ENCODE results near the gene MACROD2. TPM values are rescaled to one million over a fixed set of nuclear protein-coding genes. Genes with fewer than 3 reads are reported as not detected.
A peak's percentile ranks its signal among the peaks of the same experiment; 100 is the strongest.

The MACROD2 gene
- polyA plus RNA-seq, 2 of the 4 experiments (the other 2 are of a cell fraction): 0.96 to 1.3 TPM

DNA sequence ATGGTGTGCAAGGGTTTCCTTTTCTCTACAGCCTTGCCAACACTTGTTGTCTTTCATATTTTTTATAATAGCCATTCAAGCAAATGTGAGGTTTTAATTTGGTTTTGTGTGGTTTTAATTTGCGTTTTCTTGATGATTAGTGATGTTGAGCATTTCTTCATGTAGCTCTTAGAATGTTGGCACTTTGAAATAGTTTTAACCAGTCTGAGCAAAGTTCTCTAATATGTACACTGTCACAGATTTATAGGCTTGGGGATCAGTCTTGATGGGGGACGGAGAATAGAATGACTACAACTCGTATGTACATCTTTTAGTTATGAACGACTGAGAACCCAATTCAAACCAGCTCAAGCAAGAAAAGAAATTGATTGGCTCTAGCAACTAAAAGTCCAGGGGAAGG lies 1574.8 kb downstream of the MACROD2 start:
- ChIA-PET POLR2A (no interaction called here), CTCF (no interaction called here)
- Histone ChIP-seq H3K4me2 (no peak overlapping the region), H3K4me1 (no peaks in the 10 kb centered on the region), H3K27ac (no peak overlapping the region), H3K4me3 (no peak overlapping the region), H3K9me3 (no peaks in the 10 kb centered on the region)
- DNase-seq (ENCODE audit: low read depth in 1 of 2, low spot score in 1 of 2): no peak
- FAIRE-seq: no peak
- WGBS (ENCODE audit: missing lambda C conversion rate): 30% methylated on average over 4 of the region's 4 CpGs
- ATAC-seq: no peak
- TF ChIP-seq FOXS1 (CRISPR knock-in tag; IDR thresholded peaks at IDR 0.05) (no peak), HEYL (CRISPR knock-in tag; IDR thresholded peaks at IDR 0.05) (no peak), RNF2 (IDR thresholded peaks at IDR 0.05; ENCODE audit: borderline replicate concordance, low read depth) (no peak), RFX5 (IDR thresholded peaks at IDR 0.05) (no peak), KDM1A (IDR thresholded peaks at IDR 0.05; ENCODE audit: low read depth) (no peak), MAZ (IDR thresholded peaks at IDR 0.05; ENCODE audit: borderline replicate concordance, low read depth, low read length) (no peak), POLR2AphosphoS2 (conservative IDR thresholded peaks at IDR 0.05; ENCODE audit: low read length) (no peak)

DNA sequence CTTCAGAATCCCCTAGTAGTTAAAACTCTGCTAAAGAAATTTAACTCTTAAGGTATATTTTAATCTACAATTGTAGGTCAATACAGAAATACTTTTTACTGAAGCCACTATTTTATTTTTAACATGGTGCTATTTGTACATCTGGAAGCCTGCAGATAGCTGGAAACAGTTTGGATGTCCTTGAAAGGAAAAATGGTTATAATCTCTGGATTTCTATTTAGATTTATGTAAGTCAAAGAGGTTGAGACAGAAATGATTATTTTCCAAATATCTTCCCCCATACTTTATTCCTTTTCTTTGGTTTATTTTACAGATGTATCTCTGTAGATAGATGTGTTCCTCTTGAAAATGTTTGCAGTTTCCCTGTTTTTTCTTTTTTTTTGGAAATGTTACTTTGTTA lies 1575.7 kb downstream of the MACROD2 start:
- H3K4me1 ChIP-seq: no peaks in the 10 kb centered on the region
- CTCF ChIA-PET: no interaction called here
- no peak for TF ChIP-seq BHLHE40 (IDR thresholded peaks at IDR 0.05; ENCODE audit: low read depth, low read length)
- TF ChIP-seq NFE2L2 (conservative IDR thresholded peaks at IDR 0.05; ENCODE audit: low read length): no peak
- no peak for TF ChIP-seq ESRRA (IDR thresholded peaks at IDR 0.05; ENCODE audit: borderline replicate concordance, low read length)
- no peak for TF ChIP-seq GATA3 (IDR thresholded peaks at IDR 0.05; ENCODE audit: borderline replicate concordance)
- no peak for TF ChIP-seq KDM5A (IDR thresholded peaks at IDR 0.05)
- no peak for TF ChIP-seq RFX5 (IDR thresholded peaks at IDR 0.05)
- TF ChIP-seq, protein P1, sequence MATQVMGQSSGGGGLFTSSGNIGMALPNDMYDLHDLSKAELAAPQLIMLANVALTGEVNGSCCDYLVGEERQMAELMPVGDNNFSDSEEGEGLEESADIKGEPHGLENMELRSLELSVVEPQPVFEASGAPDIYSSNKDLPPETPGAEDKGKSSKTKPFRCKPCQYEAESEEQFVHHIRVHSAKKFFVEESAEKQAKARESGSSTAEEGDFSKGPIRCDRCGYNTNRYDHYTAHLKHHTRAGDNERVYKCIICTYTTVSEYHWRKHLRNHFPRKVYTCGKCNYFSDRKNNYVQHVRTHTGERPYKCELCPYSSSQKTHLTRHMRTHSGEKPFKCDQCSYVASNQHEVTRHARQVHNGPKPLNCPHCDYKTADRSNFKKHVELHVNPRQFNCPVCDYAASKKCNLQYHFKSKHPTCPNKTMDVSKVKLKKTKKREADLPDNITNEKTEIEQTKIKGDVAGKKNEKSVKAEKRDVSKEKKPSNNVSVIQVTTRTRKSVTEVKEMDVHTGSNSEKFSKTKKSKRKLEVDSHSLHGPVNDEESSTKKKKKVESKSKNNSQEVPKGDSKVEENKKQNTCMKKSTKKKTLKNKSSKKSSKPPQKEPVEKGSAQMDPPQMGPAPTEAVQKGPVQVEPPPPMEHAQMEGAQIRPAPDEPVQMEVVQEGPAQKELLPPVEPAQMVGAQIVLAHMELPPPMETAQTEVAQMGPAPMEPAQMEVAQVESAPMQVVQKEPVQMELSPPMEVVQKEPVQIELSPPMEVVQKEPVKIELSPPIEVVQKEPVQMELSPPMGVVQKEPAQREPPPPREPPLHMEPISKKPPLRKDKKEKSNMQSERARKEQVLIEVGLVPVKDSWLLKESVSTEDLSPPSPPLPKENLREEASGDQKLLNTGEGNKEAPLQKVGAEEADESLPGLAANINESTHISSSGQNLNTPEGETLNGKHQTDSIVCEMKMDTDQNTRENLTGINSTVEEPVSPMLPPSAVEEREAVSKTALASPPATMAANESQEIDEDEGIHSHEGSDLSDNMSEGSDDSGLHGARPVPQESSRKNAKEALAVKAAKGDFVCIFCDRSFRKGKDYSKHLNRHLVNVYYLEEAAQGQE (IDR thresholded peaks at IDR 0.05): no peak
- TF ChIP-seq FOXS1 (CRISPR knock-in tag; IDR thresholded peaks at IDR 0.05): no peak
- TF ChIP-seq RCOR1 (IDR thresholded peaks at IDR 0.05; ENCODE audit: low read depth, low read length): no peak
- TF ChIP-seq ZC3H11A (IDR thresholded peaks at IDR 0.05): no peak
- no peak for TF ChIP-seq EP300 (IDR thresholded peaks at IDR 0.05)
- no peak for TF ChIP-seq RNF2 (IDR thresholded peaks at IDR 0.05; ENCODE audit: borderline replicate concordance, low read depth)
- no peak for TF ChIP-seq NR3C1 (IDR thresholded peaks at IDR 0.05)
- DNase-seq (ENCODE audit: low read depth in 1 of 2, low spot score in 1 of 2) (no peak), FAIRE-seq (peak; percentile 13), ATAC-seq (no peak)
- H3K27ac ChIP-seq: no peak overlapping the region
- POLR2A ChIA-PET: no interaction called here
- no peak overlapping the region for H3K4me2 ChIP-seq
- H3K9me3 ChIP-seq: no peaks in the 10 kb centered on the region
- no peak overlapping the region for H3K4me3 ChIP-seq

DNA sequence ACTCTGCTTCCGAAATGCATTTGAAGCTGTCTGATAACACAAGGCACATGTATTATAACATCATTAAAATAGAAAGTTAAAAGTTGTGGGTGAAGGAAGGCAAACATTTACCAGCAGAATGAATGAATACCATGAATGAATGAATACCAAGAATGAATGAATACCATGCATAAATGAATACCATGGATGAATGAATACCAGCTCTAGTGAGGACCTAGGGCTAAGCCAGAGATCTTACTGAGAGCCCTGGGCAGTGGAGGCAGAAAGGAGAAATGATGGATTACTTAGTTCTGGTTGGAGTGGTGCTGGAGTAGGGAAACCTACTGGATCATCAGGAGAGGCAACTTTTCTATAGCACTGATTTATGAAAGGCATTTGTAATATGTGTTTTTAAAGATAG lies 1579.9 kb downstream of the MACROD2 start:
- ChIA-PET POLR2A (no interaction called here), CTCF (no interaction called here)
- no peak overlapping the region for H3K4me2 ChIP-seq
- H3K4me3 ChIP-seq: no peak overlapping the region
- H3K9me3 ChIP-seq: no peaks in the 10 kb centered on the region
- no peak for DNase-seq (ENCODE audit: low read depth in 1 of 2, low spot score in 1 of 2)
- no peak overlapping the region for H3K27ac ChIP-seq
- peak; percentile 61 for FAIRE-seq
- ATAC-seq: no peak
- H3K4me1 ChIP-seq: no peaks in the 10 kb centered on the region
- 6% methylated on average over 1 of the region's 1 CpG for WGBS (ENCODE audit: missing lambda C conversion rate)
- TF ChIP-seq MAFK (IDR thresholded peaks at IDR 0.05; ENCODE audit: partially characterized antibody) (no peak), KDM5A (IDR thresholded peaks at IDR 0.05) (no peak), MYC (IDR thresholded peaks at IDR 0.05; ENCODE audit: borderline replicate concordance, low read length) (no peak), NPAS2 (CRISPR knock-in tag; IDR thresholded peaks at IDR 0.05; ENCODE audit: borderline replicate concordance) (no peak), ZC3H11A (IDR thresholded peaks at IDR 0.05) (no peak), CBX2 (IDR thresholded peaks at IDR 0.05; ENCODE audit: borderline replicate concordance, low read depth) (no peak), FOSB (CRISPR knock-in tag; IDR thresholded peaks at IDR 0.05) (no peak), RNF2 (IDR thresholded peaks at IDR 0.05; ENCODE audit: borderline replicate concordance, low read depth) (no peak)
- TF ChIP-seq, protein P2, sequence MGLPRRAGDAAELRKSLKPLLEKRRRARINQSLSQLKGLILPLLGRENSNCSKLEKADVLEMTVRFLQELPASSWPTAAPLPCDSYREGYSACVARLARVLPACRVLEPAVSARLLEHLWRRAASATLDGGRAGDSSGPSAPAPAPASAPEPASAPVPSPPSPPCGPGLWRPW (IDR thresholded peaks at IDR 0.05): no peak
- TF ChIP-seq, protein P3, sequence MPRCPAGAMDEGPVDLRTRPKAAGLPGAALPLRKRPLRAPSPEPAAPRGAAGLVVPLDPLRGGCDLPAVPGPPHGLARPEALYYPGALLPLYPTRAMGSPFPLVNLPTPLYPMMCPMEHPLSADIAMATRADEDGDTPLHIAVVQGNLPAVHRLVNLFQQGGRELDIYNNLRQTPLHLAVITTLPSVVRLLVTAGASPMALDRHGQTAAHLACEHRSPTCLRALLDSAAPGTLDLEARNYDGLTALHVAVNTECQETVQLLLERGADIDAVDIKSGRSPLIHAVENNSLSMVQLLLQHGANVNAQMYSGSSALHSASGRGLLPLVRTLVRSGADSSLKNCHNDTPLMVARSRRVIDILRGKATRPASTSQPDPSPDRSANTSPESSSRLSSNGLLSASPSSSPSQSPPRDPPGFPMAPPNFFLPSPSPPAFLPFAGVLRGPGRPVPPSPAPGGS (IDR thresholded peaks at IDR 0.05): no peak
- TF ChIP-seq, protein P4, sequence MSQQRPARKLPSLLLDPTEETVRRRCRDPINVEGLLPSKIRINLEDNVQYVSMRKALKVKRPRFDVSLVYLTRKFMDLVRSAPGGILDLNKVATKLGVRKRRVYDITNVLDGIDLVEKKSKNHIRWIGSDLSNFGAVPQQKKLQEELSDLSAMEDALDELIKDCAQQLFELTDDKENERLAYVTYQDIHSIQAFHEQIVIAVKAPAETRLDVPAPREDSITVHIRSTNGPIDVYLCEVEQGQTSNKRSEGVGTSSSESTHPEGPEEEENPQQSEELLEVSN (IDR thresholded peaks at IDR 0.05; ENCODE audit: borderline replicate concordance, low read depth): no peak
- TF ChIP-seq, protein P5, sequence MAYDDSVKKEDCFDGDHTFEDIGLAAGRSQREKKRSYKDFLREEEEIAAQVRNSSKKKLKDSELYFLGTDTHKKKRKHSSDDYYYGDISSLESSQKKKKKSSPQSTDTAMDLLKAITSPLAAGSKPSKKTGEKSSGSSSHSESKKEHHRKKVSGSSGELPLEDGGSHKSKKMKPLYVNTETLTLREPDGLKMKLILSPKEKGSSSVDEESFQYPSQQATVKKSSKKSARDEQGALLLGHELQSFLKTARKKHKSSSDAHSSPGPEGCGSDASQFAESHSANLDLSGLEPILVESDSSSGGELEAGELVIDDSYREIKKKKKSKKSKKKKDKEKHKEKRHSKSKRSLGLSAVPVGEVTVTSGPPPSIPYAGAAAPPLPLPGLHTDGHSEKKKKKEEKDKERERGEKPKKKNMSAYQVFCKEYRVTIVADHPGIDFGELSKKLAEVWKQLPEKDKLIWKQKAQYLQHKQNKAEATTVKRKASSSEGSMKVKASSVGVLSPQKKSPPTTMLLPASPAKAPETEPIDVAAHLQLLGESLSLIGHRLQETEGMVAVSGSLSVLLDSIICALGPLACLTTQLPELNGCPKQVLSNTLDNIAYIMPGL (CRISPR knock-in tag; IDR thresholded peaks at IDR 0.05; ENCODE audit: borderline replicate concordance): no peak

Data from A549 (cell line).